CD4-positive, alpha-beta T cell (primary cell): ENCODE measurements around the gene SLC33A1. TPM values are rescaled to one million over a fixed set of nuclear protein-coding genes. Genes with fewer than 3 reads are reported as not detected.

Experiments used
- ATAC-seq: fragments of 200-7000 bp; cut with Tn5 transposase; one replicate; pipeline ENCODE4 v1.10.0; 2022; ENCODE audit warnings: mild to moderate bottlenecking; ENCODE audit not compliant: poor library complexity
- CTCF ChIA-PET: fragments of 350-600 bp; sonication (Branson Sonifier 250); formaldehyde crosslinking; loops from one replicate; lab custom pipeline; 2021; ENCODE audit warnings: antibody characterized with exemption, inconsistent platforms; lab: Charles Lee
- POLR2A ChIA-PET: fragments of 350-600 bp; sonication (Branson Sonifier 250); formaldehyde crosslinking; loops from one replicate; lab custom pipeline; 2021; ENCODE audit warnings: antibody characterized with exemption, inconsistent platforms; lab: Charles Lee
- DNase-seq, 14 experiments: peaks; one replicate each; pipeline ENCODE4 v3.0.0-alpha.2; 2013 to 2020; ENCODE audit warnings: mixed read lengths in 2 of 14
- H3K27ac ChIP-seq, 2 donors: one replicate each; pipeline versions ENCODE4 v1.5.1 to v1.7.0; 2013; ENCODE audit warnings: low read length in 2 of 2, low read depth in 1 of 2, mild to moderate bottlenecking in 1 of 2
- H3K27me3 ChIP-seq, 2 experiments: 1 replicate in 1 of 2; 2 replicates in 1 of 2; pipeline versions ENCODE4 v1.6.1 to v1.7.0; 2013; ENCODE audit warnings: low read length in 2 of 2, control low read depth in 1 of 2, mild to moderate bottlenecking in 1 of 2, moderate library complexity in 1 of 2; ENCODE audit not compliant: insufficient read depth in 2 of 2, control insufficient read depth in 1 of 2
- H3K36me3 ChIP-seq: one replicate; pipeline ENCODE4 v1.6.1; 2013; ENCODE audit warnings: low read length, control low read depth; ENCODE audit not compliant: insufficient read depth
- H3K4me1 ChIP-seq: one replicate; pipeline ENCODE4 v1.6.1; 2013; ENCODE audit warnings: low read length, control low read depth; ENCODE audit not compliant: insufficient read depth
- H3K4me3 ChIP-seq: one replicate; pipeline ENCODE4 v1.5.1; 2013; ENCODE audit warnings: mild to moderate bottlenecking, low read length, moderate library complexity
- H3K9me3 ChIP-seq, 2 experiments: 1 replicate in 1 of 2; 2 replicates in 1 of 2; pipeline versions ENCODE4 v1.6.1 to v1.7.0; 2013; ENCODE audit warnings: low read length in 2 of 2, mild to moderate bottlenecking in 2 of 2, control low read depth in 1 of 2, moderate library complexity in 1 of 2; ENCODE audit not compliant: control insufficient read depth in 1 of 2, insufficient read depth in 1 of 2
- H3K27ac Mint-ChIP-seq: one replicate; pipeline ENCODE4 v1.8.0; 2020; ENCODE audit warnings: mixed read lengths
- H3K27me3 Mint-ChIP-seq: one replicate; pipeline ENCODE4 v1.8.0; 2021; ENCODE audit warnings: mixed read lengths
- H3K36me3 Mint-ChIP-seq: one replicate; pipeline ENCODE4 v1.8.0; 2021; ENCODE audit warnings: low read depth, mixed read lengths
- H3K4me1 Mint-ChIP-seq: one replicate; pipeline ENCODE4 v1.8.0; 2021; ENCODE audit warnings: low read depth, mixed read lengths
- H3K4me3 Mint-ChIP-seq: one replicate; pipeline ENCODE4 v1.8.0; 2020; ENCODE audit warnings: mild to moderate bottlenecking, mixed read lengths
- H3K9me3 Mint-ChIP-seq: one replicate; pipeline ENCODE4 v1.8.0; 2020; ENCODE audit warnings: mixed read lengths
- CTCF ChIP-seq: fragments of 200-600 bp; IDR thresholded peaks from one replicate; pipeline ENCODE4 v1.8.0; 2022; ENCODE audit warnings: antibody characterized with exemption, mild to moderate bottlenecking
- intact Hi-C, 2 experiments: fragments of 100-400 bp; cut with DNase I in 1 of 2; cut with micrococcal nuclease in 1 of 2; formaldehyde crosslinking; loops; one replicate each; pipeline versions ENCODE4 v1.15.1 to v1.9.0; 2023 to 2025; cut with DNase I, micrococcal nuclease
- total RNA-seq, 174 experiments: library from RNA in 2 of 174; stranded (reverse) in 2 of 174; gene quantifications; one replicate each; pipeline ENCODE4 v1.2.3 and lab custom pipeline; 2021 to 2026

SLC33A1 gene
- total RNA-seq, 2 experiments from 2014 or later: 14.6 to 16.4 TPM

- H3K4me3 ChIP-seq: no peak overlapping the region
- ATAC-seq (no peak), DNase-seq (no peak)
- no peaks in the 10 kb centered on the region for H3K9me3 ChIP-seq
- ChIA-PET POLR2A (no interaction called here), CTCF (interaction anchor here (0.6 kb wide), 1 partner anchor 9 kb away, joined by 5 read pairs; no protein-coding TSS in a partner anchor)
- H3K4me1 Mint-ChIP-seq: peaks cover 69% of the 10 kb centered on the region
- H3K27me3 ChIP-seq: no peaks in the 10 kb centered on the region
- H3K27ac Mint-ChIP-seq: no peak overlapping the region
- H3K36me3 ChIP-seq: peaks cover 10% of the 10 kb centered on the region
- no peaks in the 10 kb centered on the region for H3K27me3 Mint-ChIP-seq
- no peak for TF ChIP-seq CTCF
- H3K4me3 Mint-ChIP-seq: peak overlapping the region; percentile 34
- H3K36me3 Mint-ChIP-seq: peaks cover 59% of the 10 kb centered on the region
- peaks cover 63% of the 10 kb centered on the region for H3K4me1 ChIP-seq
- intact Hi-C loops: no loop called here
- H3K9me3 Mint-ChIP-seq: no peaks in the 10 kb centered on the region
- no peak overlapping the region for H3K27ac ChIP-seq
Observed at GRCh38 chr3:155847993-155848392, 6.2 kb downstream of the SLC33A1 start.

GRCh38 chr3:155846119-155846518 is 8.1 kb downstream of the SLC33A1 start:
- Histone ChIP-seq H3K27ac (no peak overlapping the region), H3K36me3 (peaks cover 8% of the 10 kb centered on the region), H3K9me3 (no peaks in the 10 kb centered on the region), H3K4me3 (no peak overlapping the region), H3K27me3 (no peaks in the 10 kb centered on the region), H3K4me1 (peaks cover 45% of the 10 kb centered on the region)
- POLR2A ChIA-PET: interaction anchor here (1.0 kb wide), 1 partner anchor 11 kb away, joined by 3 read pairs; no protein-coding TSS in a partner anchor
- ATAC-seq: no peak
- Mint-ChIP-seq H3K4me1 (peaks cover 58% of the 10 kb centered on the region), H3K27ac (no peak overlapping the region), H3K27me3 (no peaks in the 10 kb centered on the region), H3K4me3 (peak overlapping the region; percentile 42), H3K36me3 (peaks cover 44% of the 10 kb centered on the region), H3K9me3 (no peaks in the 10 kb centered on the region)
- intact Hi-C loops: no loop called here
- CTCF ChIA-PET: interaction anchor here (1.1 kb wide), 1 partner anchor 40 kb away, joined by 3 read pairs; the partner anchor contains the start of gene C3orf33
- no peak for DNase-seq
- no peak for TF ChIP-seq CTCF

GRCh38 chr3:155843569-155843968 is 10.7 kb downstream of the SLC33A1 start:
- ATAC-seq: no peak
- no peak overlapping the region for H3K27ac Mint-ChIP-seq
- ChIA-PET POLR2A (interaction anchor here (0.6 kb wide), 1 partner anchor 21 kb away, joined by 6 read pairs; no protein-coding TSS in a partner anchor), CTCF (interaction anchor here (1.1 to 2.8 kb wide), 2 partner anchors 18 to 38 kb away, joined by 3 to 9 read pairs; partner anchors contain the start of gene C3orf33)
- Histone ChIP-seq H3K4me1 (peaks cover 24% of the 10 kb centered on the region), H3K4me3 (no peak overlapping the region), H3K27ac (no peak overlapping the region), H3K27me3 (no peaks in the 10 kb centered on the region), H3K36me3 (peaks cover 5% of the 10 kb centered on the region), H3K9me3 (no peaks in the 10 kb centered on the region)
- no peaks in the 10 kb centered on the region for H3K9me3 Mint-ChIP-seq
- H3K4me1 Mint-ChIP-seq: peaks cover 45% of the 10 kb centered on the region
- no peak for TF ChIP-seq CTCF
- no peaks in the 10 kb centered on the region for H3K27me3 Mint-ChIP-seq
- peak overlapping the region; percentile 1 for H3K4me3 Mint-ChIP-seq
- H3K36me3 Mint-ChIP-seq: peaks cover 32% of the 10 kb centered on the region
- no peak for DNase-seq
- intact Hi-C loops: no loop called here
